Ramos (cell line): Measurements from ENCODE around the gene PNPLA2.

Experiments used
- in situ Hi-C: fragments of 300-500 bp; cut with MboI; formaldehyde crosslinking; loops from one replicate; pipeline ENCODE4 v1.14.3; 2022; ENCODE audit warnings: low sequenced_read_pairs; ENCODE audit not compliant: unreplicated experiment

PNPLA2 gene

DNA sequence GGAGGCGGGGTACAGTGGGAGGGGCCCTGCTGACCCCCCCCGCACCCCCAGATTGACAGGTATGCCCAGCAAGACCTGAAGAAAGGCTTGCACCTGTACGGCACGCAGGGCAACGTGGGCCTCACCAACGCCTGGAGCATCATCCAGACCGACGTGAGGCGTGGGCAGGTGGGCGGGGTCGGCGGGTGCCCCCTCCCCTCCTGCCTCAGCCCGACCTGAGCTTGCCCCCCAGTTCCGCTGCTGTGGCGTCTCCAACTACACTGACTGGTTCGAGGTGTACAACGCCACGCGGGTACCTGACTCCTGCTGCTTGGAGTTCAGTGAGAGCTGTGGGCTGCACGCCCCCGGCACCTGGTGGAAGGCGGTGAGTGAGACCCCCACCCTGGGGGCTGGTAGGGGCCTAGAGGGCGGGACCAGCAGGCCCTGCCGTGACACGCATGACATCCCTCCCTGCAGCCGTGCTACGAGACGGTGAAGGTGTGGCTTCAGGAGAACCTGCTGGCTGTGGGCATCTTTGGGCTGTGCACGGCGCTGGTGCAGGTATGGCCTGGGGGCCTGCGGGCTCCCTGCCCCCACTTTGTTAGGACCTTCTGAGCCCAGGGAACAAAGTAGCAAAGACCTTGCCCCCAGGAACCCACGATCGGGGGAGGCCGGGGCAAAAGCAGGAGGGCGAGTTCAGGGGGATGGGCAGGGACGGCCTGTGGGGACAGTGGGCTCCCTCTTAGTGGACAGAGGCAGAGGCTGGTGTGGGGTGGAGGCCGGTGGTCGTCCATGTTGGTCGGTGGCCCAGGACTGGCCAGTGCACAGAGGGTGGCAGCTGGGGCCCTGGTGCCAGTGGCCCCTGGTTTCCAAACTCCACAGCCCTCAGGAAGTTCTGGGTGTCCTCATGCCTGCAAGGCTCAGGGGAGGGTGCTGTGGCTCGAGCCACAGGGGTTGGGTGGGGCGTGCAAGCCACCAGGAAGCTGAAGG lies 47.0 kb downstream of the PNPLA2 start:
- in situ Hi-C loops, result no loop called here

- in situ Hi-C loops, result no loop called here
Observed at GRCh38 chr11:866481-866880, 47.8 kb downstream of the PNPLA2 start.

DNA sequence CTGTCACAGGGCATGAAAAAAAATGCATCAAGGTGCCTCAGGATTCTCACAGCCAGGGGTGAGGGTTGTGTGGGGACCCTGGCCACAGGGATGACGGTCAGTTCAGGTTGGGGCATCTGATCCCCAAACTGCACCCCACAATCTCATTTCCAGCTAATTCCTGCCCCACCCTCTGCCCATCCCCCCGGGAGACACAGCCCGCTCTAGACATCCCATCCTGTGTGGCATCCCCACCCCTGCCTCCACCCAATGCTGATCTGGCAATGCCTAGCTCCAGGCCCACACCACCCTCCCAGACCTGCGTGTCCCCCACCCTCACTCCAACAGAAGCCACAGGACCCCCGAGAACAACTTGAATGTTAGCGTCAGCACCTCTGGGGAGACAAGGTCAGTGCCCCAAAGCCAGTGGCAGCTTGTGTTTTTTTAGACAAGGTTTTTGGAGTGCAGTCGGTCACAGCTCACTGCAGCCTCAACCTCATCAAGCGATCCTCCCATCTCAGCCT lies 49.2 kb downstream of the PNPLA2 start:
- in situ Hi-C loops, result no loop called here

GRCh38 chr11:868394-868793 lies 49.7 kb downstream of the PNPLA2 start:
- in situ Hi-C loops, result no loop called here

DNA sequence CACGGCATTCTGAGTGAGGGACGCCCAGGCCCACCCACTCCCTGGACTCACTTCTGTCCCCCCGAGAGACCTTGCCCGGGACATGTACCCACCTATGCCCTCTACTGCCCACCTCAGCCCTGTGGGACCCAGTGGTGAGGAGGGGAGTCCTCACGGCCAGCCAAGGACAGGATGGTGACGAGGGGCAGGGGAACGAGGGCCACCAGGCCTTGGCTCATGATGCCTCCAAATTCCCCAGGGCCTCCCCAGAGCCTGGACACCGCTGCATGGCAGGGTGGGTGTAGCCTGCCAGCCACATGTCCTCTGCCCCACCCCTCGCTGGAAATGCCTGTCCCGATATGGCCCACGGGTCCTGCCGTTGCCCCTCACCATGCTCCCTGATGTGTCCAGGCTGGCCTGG lies 50.1 kb downstream of the PNPLA2 start:
- in situ Hi-C loops, result no loop called here

DNA sequence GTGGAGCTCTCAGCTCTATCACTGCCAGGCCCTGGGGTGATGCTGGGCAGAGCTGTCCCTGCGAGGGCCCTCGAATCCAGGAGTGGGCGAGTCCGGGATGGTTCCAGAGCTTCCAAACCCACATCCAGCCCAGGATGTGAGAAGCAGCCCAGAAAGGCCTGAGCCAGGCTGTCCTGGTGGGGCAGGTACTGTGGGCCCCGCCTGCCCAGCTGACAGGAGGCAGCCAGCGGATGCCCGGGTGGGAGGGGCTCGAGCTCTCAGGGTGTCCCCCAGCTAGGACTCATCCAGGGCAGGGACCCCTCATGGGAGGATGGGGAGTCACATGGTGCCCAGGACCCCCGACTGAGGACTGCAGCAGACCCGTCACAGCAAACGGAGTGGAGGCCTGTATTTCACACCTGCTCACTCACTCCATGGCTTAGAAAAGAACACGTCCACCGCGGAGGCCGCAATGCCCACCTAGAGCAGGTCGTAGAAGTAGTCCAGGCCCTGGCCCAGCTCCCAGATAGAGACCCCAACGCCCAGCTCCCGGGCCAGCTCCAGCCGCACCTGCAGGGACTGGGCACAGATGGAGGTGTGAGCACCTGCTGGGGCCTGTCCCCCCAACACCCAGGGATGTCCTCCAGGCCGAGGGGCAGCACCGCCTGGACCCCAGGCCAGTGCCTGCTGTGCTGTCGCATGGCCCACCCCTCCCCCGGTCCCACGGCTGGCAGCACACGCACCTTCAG lies 50.8 kb downstream of the PNPLA2 start:
- in situ Hi-C loops, result no loop called here

- in situ Hi-C loops, result no loop called here
Observed at GRCh38 chr11:870127-870413, 51.4 kb downstream of the PNPLA2 start.

DNA sequence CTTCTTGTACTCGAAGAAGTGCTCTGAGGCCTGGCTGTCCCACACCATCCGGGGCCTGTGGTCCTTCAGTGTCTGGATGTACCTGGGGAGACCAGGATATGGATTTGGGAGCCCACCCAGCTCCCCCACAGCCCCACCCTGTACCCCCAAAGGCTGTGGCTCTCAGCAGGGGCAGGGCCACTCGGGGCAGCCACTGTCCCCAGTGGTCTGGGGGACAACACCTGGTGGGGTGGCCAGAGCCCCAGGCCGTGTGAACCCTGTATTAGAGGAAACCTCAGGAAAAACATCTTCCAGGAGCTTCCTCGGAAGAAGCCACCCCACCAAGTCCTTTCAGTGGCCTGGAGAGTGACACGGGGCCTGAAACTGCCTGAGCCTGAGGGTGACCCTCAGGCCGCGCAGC lies 51.7 kb downstream of the PNPLA2 start:
- in situ Hi-C loops, result no loop called here

- in situ Hi-C loops, result no loop called here
Observed at GRCh38 chr11:871472-871871, 52.8 kb downstream of the PNPLA2 start.

GRCh38 chr11:872799-873198 lies 54.1 kb downstream of the PNPLA2 start:
- in situ Hi-C loops, result no loop called here

DNA sequence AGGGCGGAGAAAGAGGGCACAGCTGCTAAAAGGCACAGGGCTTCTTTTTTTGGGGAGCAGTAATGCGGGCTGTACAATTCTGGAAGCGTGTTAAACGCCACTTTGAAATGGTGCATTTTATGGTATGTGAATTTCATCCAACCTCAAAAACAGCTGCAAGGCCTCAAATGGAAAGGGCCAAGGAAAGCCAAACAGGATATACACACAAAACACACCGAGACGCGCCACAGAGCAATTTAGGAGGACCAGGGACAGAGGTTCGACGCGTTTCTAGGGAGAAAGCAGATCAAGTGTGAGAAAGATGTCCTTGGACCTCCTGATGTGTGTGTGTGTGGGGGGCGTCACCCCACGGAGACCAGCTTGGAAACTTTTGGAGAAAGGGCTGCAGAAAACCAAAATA lies 55.0 kb downstream of the PNPLA2 start:
- in situ Hi-C loops, result no loop called here
